Fibroblast of mammary gland (primary cell): ENCODE measurements around the gene UNCX.

Experiments
- DNase-seq: peaks from one replicate; pipeline ENCODE4 v3.0.0-alpha.2; 2010; ENCODE audit warnings: low read depth
- H3K4me3 ChIP-seq: 2 replicates; pipeline ENCODE4 v1.5.1; 2011; ENCODE audit warnings: low read depth, mild to moderate bottlenecking, low read length, moderate library complexity; ENCODE audit not compliant: control insufficient read depth
- CTCF ChIP-seq: conservative IDR thresholded peaks from 2 replicates; pipeline ENCODE4 v1.5.1; 2011; ENCODE audit warnings: low read depth, low read length, inconsistent platforms; ENCODE audit not compliant: control insufficient read depth, insufficient read depth

Gene UNCX

GRCh38 chr7:1239803-1240516, 7.3 kb downstream of the UNCX start:
- no peak for TF ChIP-seq CTCF
- no peak for DNase-seq
- H3K4me3 ChIP-seq, result no peak overlapping the region

- H3K4me3 ChIP-seq, result no peak overlapping the region
- no peak for DNase-seq
- no peak for TF ChIP-seq CTCF
Measured at GRCh38 chr7:1240517-1241257, 8.0 kb downstream of the UNCX start.

GRCh38 chr7:1241258-1241602, 8.6 kb downstream of the UNCX start:
- DNase-seq, result no peak
- no peak for TF ChIP-seq CTCF
- H3K4me3 ChIP-seq, result no peak overlapping the region

DNA sequence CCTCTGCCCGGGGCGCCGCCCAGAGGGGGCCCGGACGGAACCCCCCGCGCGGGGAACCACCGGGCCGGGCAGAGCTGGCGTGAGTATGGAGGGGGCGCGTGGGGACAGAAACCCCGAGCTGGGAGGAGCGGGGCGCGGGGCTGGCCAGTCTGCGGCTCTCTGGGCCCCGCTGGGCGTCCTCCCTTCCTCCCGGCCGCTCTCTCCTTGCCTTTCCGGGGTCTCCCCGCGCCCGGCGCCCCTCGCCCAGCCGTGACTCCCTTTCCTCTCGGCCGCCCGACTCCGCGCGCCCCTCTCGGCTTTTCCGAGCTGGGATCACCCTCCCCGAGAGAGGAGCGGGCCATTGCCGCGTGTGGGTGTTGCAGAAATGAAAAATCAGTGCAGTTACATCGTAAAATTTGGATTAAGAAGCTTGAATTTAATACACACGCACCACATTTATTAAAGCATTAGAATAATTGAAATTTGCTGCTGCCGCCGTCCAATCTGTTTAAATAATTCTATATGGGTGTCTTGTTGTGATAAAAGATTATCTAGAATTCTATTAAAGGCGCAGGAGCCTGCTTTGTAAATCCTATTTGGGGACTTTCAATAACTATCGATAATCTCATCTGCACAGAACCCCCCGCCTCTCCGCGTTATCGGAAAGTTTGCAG, 9.1 kb downstream of the UNCX start:
- no peak overlapping the region for H3K4me3 ChIP-seq
- DNase-seq, result no peak
- no peak for TF ChIP-seq CTCF

DNA sequence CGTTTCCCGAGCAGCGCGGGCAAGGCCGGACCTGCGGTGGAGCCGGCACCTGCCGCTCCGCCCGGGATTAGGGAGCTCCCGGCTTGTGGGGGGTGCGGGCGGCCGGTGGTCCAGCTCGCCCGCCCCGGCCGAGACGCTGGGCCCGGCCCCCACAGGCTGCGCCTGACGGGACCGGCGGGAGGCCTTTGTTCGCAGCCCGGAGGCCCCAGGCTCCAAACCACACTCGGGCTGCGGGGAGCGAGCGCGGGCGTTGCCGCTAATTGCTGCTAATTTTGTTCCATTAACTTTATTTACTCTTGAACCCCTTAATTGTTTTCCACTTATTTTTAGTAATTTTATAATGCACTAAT, 9.6 kb downstream of the UNCX start:
- no peak overlapping the region for H3K4me3 ChIP-seq
- TF ChIP-seq CTCF, result no peak
- no peak for DNase-seq

DNA sequence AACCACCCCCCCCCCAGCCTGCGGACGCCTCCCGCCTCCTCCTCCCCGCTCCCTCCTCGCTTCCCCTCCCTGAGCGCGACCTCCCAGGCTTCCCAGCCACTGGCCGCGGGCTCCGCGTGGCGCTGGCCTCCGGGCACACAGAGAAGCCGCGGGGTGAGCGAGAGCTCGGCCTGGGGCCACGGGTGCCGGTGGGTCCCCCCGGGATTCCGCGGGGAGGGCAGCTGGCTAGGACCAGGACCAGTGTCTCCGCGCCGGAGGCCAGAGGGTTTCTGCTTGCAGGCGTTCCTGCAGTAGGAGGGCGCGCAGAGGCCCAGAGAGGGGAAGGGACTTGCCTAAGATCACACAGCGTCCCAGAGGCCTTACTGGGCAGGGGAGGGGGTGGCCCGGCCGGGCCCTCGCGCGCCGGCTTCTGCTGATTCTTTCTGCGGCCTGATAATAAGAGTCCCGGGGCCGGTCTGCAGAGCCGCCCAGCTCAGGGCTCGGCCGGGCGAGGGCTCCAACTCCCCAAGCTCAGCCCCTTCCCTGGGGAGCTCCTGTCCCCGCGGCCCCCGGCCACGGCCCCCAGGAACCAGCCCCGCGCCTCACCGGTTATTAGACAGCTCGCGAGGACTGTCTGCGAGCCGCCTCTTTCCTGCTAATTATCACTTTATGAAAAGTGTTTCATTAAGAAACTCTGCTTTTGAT, 10.1 kb downstream of the UNCX start:
- DNase-seq, result no peak
- no peak overlapping the region for H3K4me3 ChIP-seq
- no peak for TF ChIP-seq CTCF
